Calu3 (cell line): ENCODE results near the gene JARID2. TPM values are rescaled to one million over a fixed set of nuclear protein-coding genes. Genes with fewer than 3 reads are reported as not detected.

Experiments
- BruUV-seq: library from RNA; stranded (reverse); fragments of 400-500 nt; replicated peaks from 2 replicates; lab custom pipeline; 2021; lab: Mats Ljungman, UMichigan
- CTCF ChIA-PET: fragments of 300-600 bp; sonication (Branson Sonifier 250); formaldehyde crosslinking; loops from one replicate; lab custom pipeline; 2022; ENCODE audit warnings: antibody characterized with exemption; lab: Charles Lee
- DNase-seq: peaks from one replicate; pipeline ENCODE4 v3.0.0; 2022
- H3K27ac Mint-ChIP-seq: one replicate; pipeline ENCODE4 v1.8.0; 2022; ENCODE audit warnings: mixed read lengths; ENCODE audit not compliant: unreplicated experiment
- H3K27me3 Mint-ChIP-seq: one replicate; pipeline ENCODE4 v1.8.0; 2022; ENCODE audit warnings: mixed read lengths; ENCODE audit not compliant: unreplicated experiment
- H3K36me3 Mint-ChIP-seq: one replicate; pipeline ENCODE4 v1.8.0; 2022; ENCODE audit warnings: mild to moderate bottlenecking, moderate library complexity, mixed read lengths; ENCODE audit not compliant: insufficient read depth, unreplicated experiment
- H3K4me1 Mint-ChIP-seq: one replicate; pipeline ENCODE4 v1.8.0; 2022; ENCODE audit warnings: mild to moderate bottlenecking, low read depth, mixed read lengths; ENCODE audit not compliant: unreplicated experiment
- H3K4me3 Mint-ChIP-seq: one replicate; pipeline ENCODE4 v1.8.0; 2022; ENCODE audit warnings: mild to moderate bottlenecking, low read depth, moderate library complexity, mixed read lengths; ENCODE audit not compliant: unreplicated experiment
- H3K9me3 Mint-ChIP-seq: one replicate; pipeline ENCODE4 v1.8.0; 2022; ENCODE audit warnings: low read depth, mixed read lengths; ENCODE audit not compliant: unreplicated experiment
- intact Hi-C: fragments of 100-400 bp; cut with micrococcal nuclease; formaldehyde crosslinking; loops from one replicate; pipeline ENCODE4 v1.10.0; 2022; ENCODE audit not compliant: unreplicated experiment
- total RNA-seq: library from RNA; stranded (reverse); gene quantifications from 2 replicates; pipeline ENCODE4 v1.2.3, GENCODE V29; 2022
- TF ChIP-seq, protein P1 (sequence below): fragments of 200-600 bp; IDR thresholded peaks from one replicate; pipeline ENCODE4 v1.8.0; 2022; ENCODE audit warnings: antibody characterized with exemption; ENCODE audit not compliant: unreplicated experiment

Gene JARID2
- total RNA-seq, 1 experiment from 2014 or later = 9.4 TPM

DNA sequence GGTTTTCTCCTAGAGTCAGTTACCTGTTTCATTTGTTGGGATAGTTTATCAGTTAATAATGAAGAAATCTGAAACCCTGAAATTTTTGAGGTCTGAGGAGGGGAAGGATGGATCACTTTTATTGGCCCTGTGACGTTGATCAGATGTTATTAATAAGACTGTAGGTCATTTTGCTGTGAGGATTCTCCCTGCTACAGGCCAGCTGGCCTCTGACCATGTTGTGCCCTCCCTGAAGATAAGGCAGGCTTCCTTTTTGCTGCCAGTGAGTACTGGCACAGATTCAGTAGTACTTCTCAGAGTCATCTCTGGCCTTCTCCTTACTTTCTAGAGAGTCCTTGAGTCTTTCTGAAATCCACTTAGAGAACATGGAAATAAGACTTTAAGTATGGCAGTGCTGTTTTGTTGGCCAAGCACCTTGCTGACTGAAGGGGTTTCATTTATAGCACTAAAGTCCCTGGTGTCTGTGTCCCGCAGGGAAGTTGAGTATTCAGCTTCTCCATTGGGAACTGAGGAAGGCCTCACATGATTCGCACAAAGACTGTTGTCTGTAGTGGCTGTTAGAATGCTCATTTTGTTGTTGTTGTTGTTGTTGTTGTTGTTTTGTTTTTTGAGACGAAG lies 214.3 kb downstream of the JARID2 start:
- intact Hi-C loops = no loop called here
- no peaks in the 10 kb centered on the region for H3K27me3 Mint-ChIP-seq
- CTCF ChIA-PET = no interaction called here
- DNase-seq = no peak
- H3K4me1 Mint-ChIP-seq = peaks cover 19% of the 10 kb centered on the region
- no peaks in the 10 kb centered on the region for H3K36me3 Mint-ChIP-seq
- no peak overlapping the region for H3K4me3 Mint-ChIP-seq
- no TSS peak for BruUV-seq
- TF ChIP-seq, protein P1, sequence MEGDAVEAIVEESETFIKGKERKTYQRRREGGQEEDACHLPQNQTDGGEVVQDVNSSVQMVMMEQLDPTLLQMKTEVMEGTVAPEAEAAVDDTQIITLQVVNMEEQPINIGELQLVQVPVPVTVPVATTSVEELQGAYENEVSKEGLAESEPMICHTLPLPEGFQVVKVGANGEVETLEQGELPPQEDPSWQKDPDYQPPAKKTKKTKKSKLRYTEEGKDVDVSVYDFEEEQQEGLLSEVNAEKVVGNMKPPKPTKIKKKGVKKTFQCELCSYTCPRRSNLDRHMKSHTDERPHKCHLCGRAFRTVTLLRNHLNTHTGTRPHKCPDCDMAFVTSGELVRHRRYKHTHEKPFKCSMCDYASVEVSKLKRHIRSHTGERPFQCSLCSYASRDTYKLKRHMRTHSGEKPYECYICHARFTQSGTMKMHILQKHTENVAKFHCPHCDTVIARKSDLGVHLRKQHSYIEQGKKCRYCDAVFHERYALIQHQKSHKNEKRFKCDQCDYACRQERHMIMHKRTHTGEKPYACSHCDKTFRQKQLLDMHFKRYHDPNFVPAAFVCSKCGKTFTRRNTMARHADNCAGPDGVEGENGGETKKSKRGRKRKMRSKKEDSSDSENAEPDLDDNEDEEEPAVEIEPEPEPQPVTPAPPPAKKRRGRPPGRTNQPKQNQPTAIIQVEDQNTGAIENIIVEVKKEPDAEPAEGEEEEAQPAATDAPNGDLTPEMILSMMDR = no peak
- no peak overlapping the region for H3K27ac Mint-ChIP-seq
- no peaks in the 10 kb centered on the region for H3K9me3 Mint-ChIP-seq

DNA sequence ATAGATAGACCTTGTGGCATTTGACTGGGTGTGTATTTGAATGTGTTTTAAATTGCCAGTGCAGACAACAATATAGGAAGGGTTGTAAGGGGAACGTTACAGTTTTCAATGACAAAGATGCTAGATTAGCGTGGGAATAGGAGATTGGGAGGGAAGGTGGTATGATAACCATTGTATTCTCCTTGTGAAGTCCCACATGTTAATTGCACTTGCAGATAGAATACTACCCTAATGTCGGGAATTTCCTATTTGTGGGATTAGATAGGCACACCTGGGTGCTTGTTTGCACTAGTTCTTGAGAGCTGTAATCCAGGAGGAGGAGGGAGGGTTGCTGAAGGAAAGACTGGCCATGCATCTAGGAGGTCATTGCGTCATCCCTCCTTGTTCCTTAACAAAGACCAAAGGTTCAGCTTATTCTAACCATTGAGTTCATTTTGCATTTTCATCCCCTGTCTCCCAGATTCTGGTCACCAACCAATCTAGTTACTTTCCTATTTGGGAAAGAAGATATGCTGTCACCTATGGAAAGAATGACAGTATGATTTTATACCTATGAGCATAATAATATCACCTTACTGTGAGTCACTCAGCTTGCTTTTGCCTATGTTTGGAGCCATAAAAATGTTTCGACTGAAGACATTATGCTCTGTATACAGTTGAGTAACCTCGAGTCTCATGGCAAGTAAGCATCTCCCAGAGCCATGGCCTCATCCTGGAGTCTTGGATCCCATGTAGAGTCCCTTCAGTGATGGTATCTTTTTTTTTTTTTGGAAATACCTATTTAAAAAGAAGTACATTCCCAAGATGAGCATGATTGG lies 215.5 kb downstream of the JARID2 start:
- TF ChIP-seq, protein P1 = no peak
- BruUV-seq = no TSS peak
- no peaks in the 10 kb centered on the region for H3K36me3 Mint-ChIP-seq
- DNase-seq = no peak
- no peak overlapping the region for H3K27ac Mint-ChIP-seq
- H3K4me1 Mint-ChIP-seq = peaks cover 17% of the 10 kb centered on the region
- CTCF ChIA-PET = no interaction called here
- no peaks in the 10 kb centered on the region for H3K27me3 Mint-ChIP-seq
- intact Hi-C loops = no loop called here
- H3K4me3 Mint-ChIP-seq = no peak overlapping the region
- H3K9me3 Mint-ChIP-seq = no peaks in the 10 kb centered on the region

DNA sequence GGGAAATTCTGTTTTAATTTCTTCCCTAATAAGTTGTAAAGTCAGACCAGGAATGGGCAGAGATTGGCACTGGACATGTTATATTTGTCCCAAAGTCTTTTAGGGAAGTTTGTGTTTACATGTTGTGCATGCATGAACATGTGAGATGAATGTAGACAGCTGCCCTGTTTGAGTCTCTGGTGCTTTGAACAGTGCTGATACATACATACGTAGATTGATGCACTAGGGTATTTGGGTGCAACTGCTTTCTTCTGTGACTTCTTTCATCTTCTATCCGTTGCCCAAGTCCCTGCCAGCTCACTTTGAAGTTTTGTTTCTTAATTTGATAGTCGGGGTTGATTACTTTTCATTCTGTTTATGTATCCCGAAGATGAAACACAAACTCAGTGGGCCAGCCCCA lies 216.4 kb downstream of the JARID2 start:
- TF ChIP-seq, protein P1 = no peak
- CTCF ChIA-PET = no interaction called here
- Mint-ChIP-seq H3K4me3 (no peak overlapping the region), H3K27me3 (no peaks in the 10 kb centered on the region), H3K9me3 (no peaks in the 10 kb centered on the region), H3K27ac (no peak overlapping the region), H3K4me1 (peaks cover 17% of the 10 kb centered on the region), H3K36me3 (no peaks in the 10 kb centered on the region)
- intact Hi-C loops = no loop called here
- no peak for DNase-seq
- no TSS peak for BruUV-seq

DNA sequence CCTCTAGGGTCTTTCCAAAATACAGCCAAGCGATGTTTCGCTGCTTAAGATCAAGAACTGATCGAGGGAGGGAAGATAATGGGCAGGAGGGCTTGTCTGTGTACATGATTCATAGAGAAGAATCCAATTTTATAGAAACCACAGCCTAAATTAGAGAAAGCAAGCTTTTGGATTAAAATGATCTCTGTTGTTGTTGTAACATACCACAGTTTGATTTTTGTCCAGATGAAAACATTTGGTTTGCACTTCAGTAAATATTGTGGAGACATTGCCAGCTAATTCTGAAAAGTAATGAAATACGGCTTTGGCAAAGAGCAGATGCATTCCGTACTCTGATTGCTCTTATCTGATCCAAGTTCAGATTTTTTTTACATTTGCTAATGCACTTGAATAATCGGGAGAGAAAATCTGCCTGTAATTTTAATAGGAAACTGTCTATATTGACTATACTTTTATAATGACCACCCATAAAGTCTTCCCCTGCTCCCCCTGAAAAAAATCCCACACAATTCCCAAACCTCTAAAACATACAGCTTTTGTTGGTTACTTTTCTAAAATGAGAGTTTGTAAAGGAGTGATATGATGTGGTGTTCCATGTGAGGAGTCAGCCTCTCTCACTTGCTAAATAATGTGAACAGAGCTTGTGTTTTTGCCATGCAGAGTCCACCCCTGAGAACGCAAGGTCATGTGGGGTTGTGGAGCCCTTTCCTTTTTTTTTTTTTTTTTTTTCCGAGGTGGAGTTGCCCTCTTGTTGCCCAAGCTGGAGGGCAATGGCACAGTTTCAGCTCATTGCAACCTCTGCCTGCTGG lies 217.1 kb downstream of the JARID2 start:
- no TSS peak for BruUV-seq
- TF ChIP-seq, protein P1 = no peak
- Mint-ChIP-seq H3K36me3 (no peaks in the 10 kb centered on the region), H3K4me1 (peaks cover 17% of the 10 kb centered on the region), H3K9me3 (no peaks in the 10 kb centered on the region), H3K27me3 (no peaks in the 10 kb centered on the region), H3K27ac (no peak overlapping the region), H3K4me3 (no peak overlapping the region)
- DNase-seq = no peak
- CTCF ChIA-PET = interaction anchor here (0.7 kb wide), 2 partner anchors 812 to 1173 kb away, joined by 4 to 5 read pairs; no protein-coding TSS in a partner anchor
- intact Hi-C loops = no loop called here
